ENCODE results near the gene RASAL3.

The RASAL3 gene

DNA sequence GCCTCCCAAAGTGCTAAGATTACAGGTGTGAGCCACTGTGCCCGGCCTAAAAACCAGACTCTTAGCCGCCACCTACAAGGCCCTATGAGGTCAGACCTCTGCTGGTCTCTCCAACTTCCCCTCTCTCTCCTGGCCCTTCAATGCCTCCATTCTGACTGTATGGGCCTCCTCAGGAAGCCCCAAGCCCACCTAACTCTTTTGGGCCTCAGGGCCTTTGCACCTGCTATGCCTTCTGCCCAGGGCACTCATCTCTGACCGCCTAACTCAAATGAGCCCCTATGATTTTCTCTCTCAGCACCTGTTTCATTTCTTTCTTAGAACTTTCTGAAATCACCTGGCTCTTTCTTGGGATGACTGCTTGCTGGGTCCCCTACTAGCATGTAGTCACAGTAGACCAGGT, 21.0 kb downstream of the RASAL3 start:
- TF ChIP-seq, protein P1, sequence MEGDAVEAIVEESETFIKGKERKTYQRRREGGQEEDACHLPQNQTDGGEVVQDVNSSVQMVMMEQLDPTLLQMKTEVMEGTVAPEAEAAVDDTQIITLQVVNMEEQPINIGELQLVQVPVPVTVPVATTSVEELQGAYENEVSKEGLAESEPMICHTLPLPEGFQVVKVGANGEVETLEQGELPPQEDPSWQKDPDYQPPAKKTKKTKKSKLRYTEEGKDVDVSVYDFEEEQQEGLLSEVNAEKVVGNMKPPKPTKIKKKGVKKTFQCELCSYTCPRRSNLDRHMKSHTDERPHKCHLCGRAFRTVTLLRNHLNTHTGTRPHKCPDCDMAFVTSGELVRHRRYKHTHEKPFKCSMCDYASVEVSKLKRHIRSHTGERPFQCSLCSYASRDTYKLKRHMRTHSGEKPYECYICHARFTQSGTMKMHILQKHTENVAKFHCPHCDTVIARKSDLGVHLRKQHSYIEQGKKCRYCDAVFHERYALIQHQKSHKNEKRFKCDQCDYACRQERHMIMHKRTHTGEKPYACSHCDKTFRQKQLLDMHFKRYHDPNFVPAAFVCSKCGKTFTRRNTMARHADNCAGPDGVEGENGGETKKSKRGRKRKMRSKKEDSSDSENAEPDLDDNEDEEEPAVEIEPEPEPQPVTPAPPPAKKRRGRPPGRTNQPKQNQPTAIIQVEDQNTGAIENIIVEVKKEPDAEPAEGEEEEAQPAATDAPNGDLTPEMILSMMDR (IDR thresholded peaks at IDR 0.05; ENCODE audit: low read depth, low read length): no peak
- no peak overlapping the region for H3K27ac ChIP-seq

DNA sequence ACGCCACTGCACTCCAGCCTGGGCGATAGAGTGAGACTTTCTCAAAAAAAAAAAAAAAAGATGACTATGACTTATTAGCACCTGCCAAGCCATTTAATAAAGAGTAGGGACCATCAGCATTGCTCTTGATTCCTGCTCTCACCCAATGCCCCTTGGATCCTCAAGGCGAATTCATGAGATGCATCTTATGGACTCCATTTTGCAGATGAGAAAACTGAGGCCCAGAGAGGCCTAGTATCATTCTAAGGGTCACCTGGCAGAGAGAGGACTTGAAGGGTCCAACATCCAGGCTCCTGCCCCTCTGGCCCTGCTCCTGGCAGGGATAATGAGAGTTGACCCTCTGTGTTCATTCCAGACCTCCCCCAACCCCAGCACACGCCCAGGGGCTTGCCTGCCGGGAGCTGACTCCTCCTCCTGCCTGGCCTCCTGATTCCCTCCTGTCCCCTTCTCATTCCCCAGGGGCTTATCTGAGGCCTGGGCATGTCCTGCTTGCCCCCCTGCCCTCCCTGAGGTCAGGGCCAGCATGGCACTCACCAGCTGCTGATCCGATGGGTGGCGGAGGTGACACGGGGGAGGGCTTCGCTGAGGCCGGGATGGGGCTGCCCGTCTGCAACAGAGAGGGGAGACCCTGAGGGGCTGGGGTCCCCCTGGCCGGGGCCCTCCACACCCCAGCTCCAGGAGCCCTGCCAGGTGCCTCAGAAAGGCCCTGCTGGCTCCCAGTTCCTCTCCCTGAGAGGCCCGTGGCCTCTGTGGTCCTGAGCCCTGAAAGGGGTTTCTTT, 22.0 kb downstream of the RASAL3 start:
- H3K4me3 ChIP-seq (ENCODE audit: low read depth, low read length): no peak overlapping the region
- TF ChIP-seq, protein P1 (IDR thresholded peaks at IDR 0.05; ENCODE audit: low read depth, low read length): no peak
- no peaks in the 10 kb centered on the region for H3K9me3 ChIP-seq (ENCODE audit: severe bottlenecking)
- DNase-seq: no peak
- no peaks in the 10 kb centered on the region for H3K27me3 ChIP-seq (ENCODE audit: insufficient read depth, low read depth, severe bottlenecking)
- H3K27ac ChIP-seq: no peak overlapping the region
- no peaks in the 10 kb centered on the region for H3K36me3 ChIP-seq

More for the DNA sequence above, 21.0 kb downstream of the RASAL3 start:
- H3K36me3 ChIP-seq: no peaks in the 10 kb centered on the region
- H3K27me3 ChIP-seq (ENCODE audit: insufficient read depth, low read depth, severe bottlenecking): no peaks in the 10 kb centered on the region
- H3K4me3 ChIP-seq (ENCODE audit: low read depth, low read length): no peak overlapping the region
- no peaks in the 10 kb centered on the region for H3K9me3 ChIP-seq (ENCODE audit: severe bottlenecking)
- DNase-seq: no peak

DNA sequence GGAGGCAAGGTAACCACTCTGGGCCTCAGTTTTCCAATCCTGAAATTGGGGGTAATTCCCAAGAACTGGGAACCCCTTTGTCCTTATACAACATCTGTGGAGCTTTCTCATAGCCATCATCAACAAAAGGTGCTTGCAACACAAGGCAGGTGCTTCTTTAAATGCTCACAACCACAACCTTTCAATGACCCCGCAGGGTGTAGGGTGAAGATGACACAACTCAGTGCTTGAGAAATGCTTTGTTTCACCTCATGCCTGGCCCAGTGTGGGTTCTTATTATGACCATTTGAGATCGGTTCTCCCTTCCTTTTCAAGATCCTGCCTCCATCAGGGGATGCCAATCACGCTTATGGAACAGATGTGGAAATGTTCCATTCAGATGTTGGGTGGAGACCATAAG, 23.0 kb downstream of the RASAL3 start:
- H3K9me3 ChIP-seq (ENCODE audit: severe bottlenecking): no peaks in the 10 kb centered on the region
- H3K4me3 ChIP-seq (ENCODE audit: low read depth, low read length): no peak overlapping the region
- TF ChIP-seq, protein P1 (IDR thresholded peaks at IDR 0.05; ENCODE audit: low read depth, low read length): no peak
- no peaks in the 10 kb centered on the region for H3K27me3 ChIP-seq (ENCODE audit: insufficient read depth, low read depth, severe bottlenecking)
- no peak for DNase-seq
- H3K36me3 ChIP-seq: no peaks in the 10 kb centered on the region
- no peak overlapping the region for H3K27ac ChIP-seq

DNA sequence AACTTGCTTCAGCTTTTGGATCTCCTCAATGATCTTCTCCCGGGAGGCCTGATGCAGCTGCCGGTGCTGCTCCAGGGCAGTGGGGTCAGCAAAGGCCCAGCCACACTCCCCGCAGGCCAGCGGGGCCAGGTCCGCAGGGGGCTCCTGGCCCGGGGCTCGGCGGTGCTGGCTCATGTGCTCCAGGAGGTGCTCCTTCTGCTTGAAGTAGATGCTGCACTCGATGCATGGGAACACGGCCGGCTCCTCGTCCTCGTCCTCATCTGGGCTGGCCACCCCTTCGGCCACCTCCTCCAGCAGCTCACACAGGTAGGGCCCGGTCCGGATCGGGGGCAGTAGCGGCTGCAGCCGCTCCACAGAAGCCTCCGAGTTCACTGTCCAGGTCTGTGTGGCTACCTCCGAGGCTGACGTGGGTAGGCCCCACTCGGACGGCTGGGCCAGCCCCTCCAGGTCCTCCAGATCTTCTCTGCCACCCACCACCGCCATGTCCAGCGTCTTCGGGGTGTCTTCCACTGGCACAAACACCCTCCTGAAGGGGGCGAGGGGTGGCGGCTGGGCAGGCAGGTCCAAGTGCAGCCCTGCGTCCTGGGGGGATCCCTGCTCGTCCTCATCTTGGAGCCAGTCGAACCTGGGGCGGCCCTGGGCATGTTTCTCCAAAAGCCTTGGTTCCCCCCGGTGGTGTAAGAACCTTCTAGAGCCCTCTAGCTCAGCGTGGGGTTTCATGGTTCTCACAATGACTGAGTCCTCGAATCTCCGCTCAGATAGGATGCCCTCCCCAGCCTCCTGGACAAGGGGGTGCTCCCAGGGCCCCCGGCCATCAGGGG, 24.3 kb downstream of the RASAL3 start:
- H3K4me3 ChIP-seq (ENCODE audit: low read depth, low read length): no peak overlapping the region
- no peaks in the 10 kb centered on the region for H3K27me3 ChIP-seq (ENCODE audit: insufficient read depth, low read depth, severe bottlenecking)
- TF ChIP-seq, protein P1 (IDR thresholded peaks at IDR 0.05; ENCODE audit: low read depth, low read length): no peak
- H3K9me3 ChIP-seq (ENCODE audit: severe bottlenecking): no peaks in the 10 kb centered on the region
- no peaks in the 10 kb centered on the region for H3K36me3 ChIP-seq
- no peak overlapping the region for H3K27ac ChIP-seq
- no peak for DNase-seq

DNA sequence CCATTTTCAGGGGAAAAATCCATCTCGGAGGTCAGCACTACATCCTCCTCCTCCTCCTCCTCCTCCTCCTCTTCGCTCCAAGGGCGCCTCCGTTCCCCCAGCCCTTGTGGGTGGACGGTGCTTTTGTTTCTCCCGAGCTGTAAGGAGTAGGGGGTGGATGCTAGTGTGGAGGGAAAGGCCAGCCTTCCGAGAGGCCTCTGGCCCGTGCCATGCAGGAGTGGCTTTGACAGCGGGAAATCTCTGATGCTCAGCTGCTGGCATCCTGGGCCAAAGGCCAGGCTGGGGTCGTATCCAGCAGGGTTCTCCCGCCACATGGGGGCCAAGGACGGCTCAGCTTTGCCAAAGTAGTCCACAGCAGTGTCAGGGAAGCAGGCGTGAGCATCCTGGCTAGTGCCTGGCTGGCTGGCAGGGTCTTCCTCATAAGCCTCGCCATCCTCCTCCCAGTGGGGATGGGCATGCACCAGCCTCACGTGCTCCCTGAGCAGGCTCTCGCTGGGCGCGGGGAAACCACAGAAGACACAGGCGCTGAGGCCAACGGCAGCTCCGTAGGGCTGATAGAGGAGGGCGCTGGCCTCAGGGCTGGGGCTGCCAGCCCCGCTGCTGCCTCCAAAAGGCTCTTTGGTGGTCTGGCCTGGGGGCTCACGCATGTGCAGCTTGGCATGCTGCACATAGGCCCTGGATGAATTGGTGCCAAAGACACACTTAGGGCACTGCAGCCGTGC, 25.1 kb downstream of the RASAL3 start:
- no peaks in the 10 kb centered on the region for H3K36me3 ChIP-seq
- no peak overlapping the region for H3K27ac ChIP-seq
- TF ChIP-seq, protein P1 (IDR thresholded peaks at IDR 0.05; ENCODE audit: low read depth, low read length): no peak
- H3K27me3 ChIP-seq (ENCODE audit: insufficient read depth, low read depth, severe bottlenecking): no peaks in the 10 kb centered on the region
- no peaks in the 10 kb centered on the region for H3K9me3 ChIP-seq (ENCODE audit: severe bottlenecking)
- DNase-seq: no peak
- no peak overlapping the region for H3K4me3 ChIP-seq (ENCODE audit: low read depth, low read length)
